Measurements from ENCODE around the gene POLL. TPM values are rescaled to one million over a fixed set of nuclear protein-coding genes. Genes with fewer than 3 reads are reported as not detected.

The POLL gene
- total RNA-seq, 4 donors from 2014 or later: 11.8 to 31.6 (median 17.6) TPM

DNA sequence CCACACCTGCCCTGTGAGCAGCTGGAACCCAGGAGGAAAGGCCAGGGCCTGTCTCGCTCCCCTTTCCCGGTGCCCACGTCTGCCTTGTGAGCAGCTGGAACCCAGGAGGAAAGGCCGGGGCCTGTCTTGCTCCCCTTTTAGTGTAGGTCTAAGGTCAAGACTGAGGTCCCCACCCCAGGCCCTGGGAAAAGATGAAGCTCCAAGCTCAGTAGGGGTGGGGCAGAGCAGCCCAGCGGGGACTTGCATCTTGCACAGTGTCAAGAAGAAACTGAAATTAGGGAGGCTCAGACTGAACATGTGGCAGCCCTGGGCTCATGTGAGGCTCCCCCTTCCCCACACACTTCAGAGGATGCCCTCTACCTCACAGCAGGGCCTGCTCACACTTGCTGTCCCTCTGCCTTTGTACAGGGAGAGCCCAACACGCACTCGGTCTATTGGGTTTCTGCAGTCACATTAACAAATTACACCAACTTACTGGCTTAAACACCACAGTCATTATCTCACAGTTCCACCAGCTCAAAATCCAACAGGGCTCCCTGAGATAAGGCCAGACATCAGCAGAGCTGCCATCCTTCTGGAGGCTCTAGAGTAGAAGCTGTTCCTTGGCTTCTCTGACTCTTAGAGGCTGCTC lies 12.4 kb downstream of the POLL start:
- no peak overlapping the region for H3K4me3 ChIP-seq
- intact Hi-C loops (cut with DNase I; ENCODE audit: low total_unique reads): no loop called here
- DNase-seq: no peak
- H3K27ac ChIP-seq: no peak overlapping the region
- no peaks in the 10 kb centered on the region for H3K36me3 ChIP-seq
- TF ChIP-seq POLR2A (IDR thresholded peaks at IDR 0.05): no peak
- TF ChIP-seq, protein P1, sequence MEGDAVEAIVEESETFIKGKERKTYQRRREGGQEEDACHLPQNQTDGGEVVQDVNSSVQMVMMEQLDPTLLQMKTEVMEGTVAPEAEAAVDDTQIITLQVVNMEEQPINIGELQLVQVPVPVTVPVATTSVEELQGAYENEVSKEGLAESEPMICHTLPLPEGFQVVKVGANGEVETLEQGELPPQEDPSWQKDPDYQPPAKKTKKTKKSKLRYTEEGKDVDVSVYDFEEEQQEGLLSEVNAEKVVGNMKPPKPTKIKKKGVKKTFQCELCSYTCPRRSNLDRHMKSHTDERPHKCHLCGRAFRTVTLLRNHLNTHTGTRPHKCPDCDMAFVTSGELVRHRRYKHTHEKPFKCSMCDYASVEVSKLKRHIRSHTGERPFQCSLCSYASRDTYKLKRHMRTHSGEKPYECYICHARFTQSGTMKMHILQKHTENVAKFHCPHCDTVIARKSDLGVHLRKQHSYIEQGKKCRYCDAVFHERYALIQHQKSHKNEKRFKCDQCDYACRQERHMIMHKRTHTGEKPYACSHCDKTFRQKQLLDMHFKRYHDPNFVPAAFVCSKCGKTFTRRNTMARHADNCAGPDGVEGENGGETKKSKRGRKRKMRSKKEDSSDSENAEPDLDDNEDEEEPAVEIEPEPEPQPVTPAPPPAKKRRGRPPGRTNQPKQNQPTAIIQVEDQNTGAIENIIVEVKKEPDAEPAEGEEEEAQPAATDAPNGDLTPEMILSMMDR (IDR thresholded peaks at IDR 0.05): no peak
- no peaks in the 10 kb centered on the region for H3K27me3 ChIP-seq
- H3K9me3 ChIP-seq: peaks cover 0 to 8% of the 10 kb centered on the region in 2 donors
- H3K4me1 ChIP-seq: peaks cover 0 to under 1% of the 10 kb centered on the region in 2 donors

- no peak overlapping the region for H3K27ac ChIP-seq
- H3K4me3 ChIP-seq: no peak overlapping the region
- DNase-seq: no peak
- H3K4me1 ChIP-seq: peaks cover 0 to 6% of the 10 kb centered on the region in 2 donors
- intact Hi-C loops (cut with DNase I; ENCODE audit: low total_unique reads): no loop called here
- H3K9me3 ChIP-seq: peaks cover 0 to 8% of the 10 kb centered on the region in 2 donors
- no peaks in the 10 kb centered on the region for H3K36me3 ChIP-seq
- H3K27me3 ChIP-seq: no peaks in the 10 kb centered on the region
- no peak for TF ChIP-seq POLR2A (IDR thresholded peaks at IDR 0.05)
- TF ChIP-seq, protein P1 (IDR thresholded peaks at IDR 0.05): no peak
Observed at GRCh38 chr10:101575091-101575490, 13.0 kb downstream of the POLL start.

DNA sequence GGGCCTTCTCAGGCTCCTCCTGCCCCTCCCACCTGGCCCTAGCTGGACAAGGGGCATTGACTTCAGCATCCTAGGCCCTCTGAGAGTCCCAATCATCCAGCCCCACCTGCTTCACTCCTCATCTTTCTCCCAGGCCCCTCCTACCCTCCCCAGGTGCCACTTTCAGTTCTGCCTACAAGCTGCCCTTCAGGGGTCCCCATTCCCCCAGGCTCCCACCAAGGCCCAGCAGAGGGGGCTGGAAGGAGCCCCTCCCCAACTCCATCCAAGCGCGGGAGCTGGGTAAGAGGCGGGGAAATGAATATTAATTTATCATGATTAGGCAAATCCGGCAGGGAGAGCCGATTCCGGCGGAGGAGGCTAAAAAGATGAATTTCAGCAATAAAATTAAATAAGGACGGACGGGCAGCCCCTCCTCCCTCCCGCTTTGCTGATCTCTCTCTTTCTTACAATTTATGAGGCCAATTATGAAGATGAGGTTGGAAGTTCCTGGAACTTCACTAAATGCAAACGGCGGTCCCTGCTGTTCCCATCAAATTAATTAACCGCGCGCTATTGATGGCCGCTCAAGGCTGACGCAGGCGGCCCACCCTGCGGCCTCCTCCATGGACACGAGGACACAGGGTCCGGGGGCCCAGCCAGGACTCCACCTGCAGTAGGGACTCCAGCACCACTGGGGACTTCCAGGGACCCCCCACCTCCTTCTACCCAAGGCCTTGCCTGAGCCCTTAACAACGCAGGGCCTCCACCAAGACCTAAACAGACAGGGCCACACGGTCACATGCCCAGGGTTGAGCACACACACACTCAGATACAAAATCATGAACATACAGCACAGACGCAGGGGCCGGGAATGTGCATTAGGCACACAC lies 13.9 kb downstream of the POLL start:
- no peak overlapping the region for H3K4me3 ChIP-seq
- DNase-seq: no peak
- H3K27ac ChIP-seq: no peak overlapping the region
- TF ChIP-seq POLR2A (IDR thresholded peaks at IDR 0.05): no peak
- H3K36me3 ChIP-seq: no peaks in the 10 kb centered on the region
- H3K4me1 ChIP-seq: peaks cover 0 to 15% of the 10 kb centered on the region in 2 donors
- H3K27me3 ChIP-seq: peaks cover 9% of the 10 kb centered on the region in 2 donors
- intact Hi-C loops (cut with DNase I; ENCODE audit: low total_unique reads): no loop called here
- peaks cover 0 to 8% of the 10 kb centered on the region in 2 donors for H3K9me3 ChIP-seq

GRCh38 chr10:101572785-101573184 lies 15.3 kb downstream of the POLL start:
- intact Hi-C loops (cut with DNase I; ENCODE audit: low total_unique reads): no loop called here
- Histone ChIP-seq H3K27ac (no peak overlapping the region), H3K27me3 (peaks cover 9 to 13% of the 10 kb centered on the region in 2 donors)

GRCh38 chr10:101572126-101572525 lies 15.9 kb downstream of the POLL start:
- Histone ChIP-seq H3K36me3 (no peaks in the 10 kb centered on the region), H3K4me3 (no peak overlapping the region), H3K27me3 (peaks cover 10 to 16% of the 10 kb centered on the region in 2 donors), H3K4me1 (peaks cover 0 to 15% of the 10 kb centered on the region in 2 donors), H3K9me3 (peaks cover 0 to 8% of the 10 kb centered on the region in 2 donors), H3K27ac (no peak overlapping the region)
- no peak for DNase-seq
- TF ChIP-seq POLR2A (IDR thresholded peaks at IDR 0.05): no peak
- TF ChIP-seq, protein P1 (IDR thresholded peaks at IDR 0.05): no peak
- intact Hi-C loops (cut with DNase I; ENCODE audit: low total_unique reads): no loop called here

More at GRCh38 chr10:101572785-101573184, 15.3 kb downstream of the POLL start:
- no peak for DNase-seq
- H3K9me3 ChIP-seq: peaks cover 0 to 8% of the 10 kb centered on the region in 2 donors
- H3K36me3 ChIP-seq: no peaks in the 10 kb centered on the region
- peaks cover 0 to 15% of the 10 kb centered on the region in 2 donors for H3K4me1 ChIP-seq
- TF ChIP-seq, protein P1 (IDR thresholded peaks at IDR 0.05): no peak
- no peak for TF ChIP-seq POLR2A (IDR thresholded peaks at IDR 0.05)
- no peak overlapping the region for H3K4me3 ChIP-seq
